ENCODE measurements around the gene PLAGL2.

The PLAGL2 gene

DNA sequence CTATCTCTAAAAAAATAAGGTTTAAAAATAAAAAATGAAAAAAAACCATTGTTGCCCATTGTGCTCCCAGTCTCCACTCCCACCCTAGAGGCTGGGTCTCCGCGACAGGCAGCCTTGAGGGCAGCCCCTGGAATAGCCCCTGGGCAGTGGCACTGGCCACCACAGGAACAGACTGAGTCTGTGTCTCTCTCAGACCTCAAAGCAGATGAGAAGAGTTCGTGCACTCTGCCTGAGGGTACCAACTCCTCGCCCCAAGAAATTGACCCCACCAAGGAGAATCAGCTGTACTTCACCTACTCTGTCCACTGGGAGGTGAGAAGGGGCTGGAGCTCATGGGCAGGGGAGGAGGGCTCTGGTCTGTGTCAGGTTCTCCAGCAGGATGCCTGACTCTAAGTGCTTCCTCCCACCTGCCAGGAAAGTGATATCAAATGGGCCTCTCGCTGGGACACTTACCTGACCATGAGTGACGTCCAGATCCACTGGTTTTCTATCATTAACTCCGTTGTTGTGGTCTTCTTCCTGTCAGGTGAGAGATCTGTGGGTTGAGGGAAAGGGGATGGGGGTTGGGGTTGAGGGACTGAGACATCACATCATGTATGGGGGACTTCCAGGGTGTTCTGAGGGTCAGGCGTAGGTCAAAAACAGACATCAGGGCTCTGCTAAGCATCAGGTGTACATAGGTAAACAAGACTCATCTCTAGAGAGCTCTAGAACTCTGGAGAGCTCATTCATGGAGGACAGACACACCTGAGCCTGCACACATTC lies 62.5 kb downstream of the PLAGL2 start:
- DNase-seq, result no peak

DNA sequence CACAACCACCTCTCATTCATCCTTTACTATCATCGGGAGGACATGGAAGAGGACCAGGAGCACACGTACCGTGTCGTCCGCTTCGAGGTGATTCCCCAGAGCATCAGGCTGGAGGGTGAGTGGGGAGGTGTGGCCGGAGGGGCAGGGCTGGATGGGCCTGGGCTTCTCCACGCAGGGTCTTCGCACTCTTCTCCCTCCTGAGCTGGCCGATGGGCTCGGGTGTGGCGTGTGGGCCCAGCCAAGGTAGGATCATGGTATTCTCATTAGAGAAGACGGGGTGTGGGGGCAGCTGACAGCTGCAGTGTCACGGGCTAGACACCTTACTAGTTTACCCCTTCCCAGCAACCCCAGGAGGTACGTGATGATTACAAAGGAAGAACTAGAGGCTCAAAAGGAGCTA lies 64.6 kb downstream of the PLAGL2 start:
- no peak for DNase-seq

Measured in stimulated activated CD4-positive, alpha-beta T cell treated with anti-CD3 and anti-CD28 coated beads, Interleukin-15, amount 100 ng/mL, for 24 hours (primary cell).